PC-3 (cell line): ENCODE measurements around the gene ZNF488. TPM values are rescaled to one million over a fixed set of nuclear protein-coding genes. Genes with fewer than 3 reads are reported as not detected.

ENCODE experiments used
- ATAC-seq: fragments of 200-7000 bp; cut with Tn5 transposase; 2 replicates; pipeline ENCODE4 v1.9.1; 2020; ENCODE audit warnings: mild to moderate bottlenecking, moderate library complexity
- BruUV-seq: library from RNA; stranded (reverse); fragments of 400-500 nt; replicated peaks from 2 replicates; lab custom pipeline; 2021; lab: Mats Ljungman, UMichigan
- CTCF ChIA-PET: fragments of 300-600 bp; sonication (Branson Sonifier 250); formaldehyde crosslinking; loops from one replicate; lab custom pipeline; 2022; ENCODE audit warnings: antibody characterized with exemption; lab: Charles Lee
- POLR2A ChIA-PET: fragments of 300-600 bp; sonication (Branson Sonifier 250); formaldehyde crosslinking; loops from one replicate; lab custom pipeline; 2022; ENCODE audit warnings: antibody characterized with exemption; ENCODE audit not compliant: unreplicated experiment; lab: Charles Lee
- DNase-seq: peaks from one replicate; pipeline ENCODE4 v3.0.0-alpha.2; 2015
- H2AFZ ChIP-seq: fragments of 300-600 bp; sonication (generic); 2 replicates; pipeline ENCODE4 v1.6.0; 2016; ENCODE audit warnings: antibody characterized with exemption, low read length
- H3F3A ChIP-seq: fragments of 300-600 bp; sonication (generic); one replicate; pipeline ENCODE4 v1.6.0; 2017; ENCODE audit warnings: antibody characterized with exemption, low read length, control low read depth, mild to moderate bottlenecking; ENCODE audit not compliant: unreplicated experiment
- H3K27ac ChIP-seq: fragments of 300-600 bp; sonication (generic); 2 replicates; pipeline ENCODE4 v1.5.1; 2016; ENCODE audit warnings: mild to moderate bottlenecking, low read length
- H3K27me3 ChIP-seq: fragments of 300-600 bp; sonication (generic); 2 replicates; pipeline ENCODE4 v1.6.1; 2016; ENCODE audit warnings: low read length, mixed read lengths
- H3K36me3 ChIP-seq: fragments of 300-600 bp; sonication (generic); 2 replicates; pipeline ENCODE4 v1.6.1; 2016; ENCODE audit warnings: low read depth, mixed run types, low read length, mixed read lengths
- H3K4me1 ChIP-seq: fragments of 300-600 bp; sonication (generic); 2 replicates; pipeline ENCODE4 v1.5.1; 2016; ENCODE audit warnings: low read length; ENCODE audit not compliant: insufficient read depth
- H3K4me2 ChIP-seq: fragments of 300-600 bp; sonication (generic); 2 replicates; pipeline ENCODE4 v1.6.0; 2016; ENCODE audit warnings: low read length
- H3K4me3 ChIP-seq: fragments of 300-600 bp; sonication (generic); 2 replicates; pipeline ENCODE4 v1.5.1; 2016; ENCODE audit warnings: mild to moderate bottlenecking, low read length, mixed read lengths
- H3K79me2 ChIP-seq: fragments of 300-600 bp; sonication (generic); 2 replicates; pipeline ENCODE4 v1.6.1; 2017; ENCODE audit warnings: low read length, mixed read lengths
- H3K9ac ChIP-seq: fragments of 300-600 bp; sonication (generic); 2 replicates; pipeline ENCODE4 v1.6.0; 2016; ENCODE audit warnings: mild to moderate bottlenecking, low read length
- H3K9me2 ChIP-seq: fragments of 300-600 bp; sonication (generic); replicated peaks from 2 replicates; pipeline ENCODE4 v1.6.1; 2016; ENCODE audit warnings: mixed run types, low read length, mixed read lengths
- H3K9me3 ChIP-seq: fragments of 300-600 bp; sonication (generic); 2 replicates; pipeline ENCODE4 v1.6.1; 2016; ENCODE audit warnings: low read length, mixed read lengths
- H4K20me1 ChIP-seq: fragments of 300-600 bp; sonication (generic); 2 replicates; pipeline ENCODE4 v1.6.1; 2016; ENCODE audit warnings: low read length, mixed read lengths
- EZH2 ChIP-seq: fragments of 300-600 bp; sonication (generic); IDR thresholded peaks from one replicate; pipeline ENCODE4 v1.6.1; 2017; ENCODE audit warnings: antibody characterized with exemption, mild to moderate bottlenecking, low read length; ENCODE audit not compliant: unreplicated experiment
- EZH2phosphoT487 ChIP-seq: fragments of 300-600 bp; sonication (generic); IDR thresholded peaks from 2 replicates; pipeline ENCODE4 v1.6.1; 2018; ENCODE audit warnings: mild to moderate bottlenecking, antibody characterized with exemption, low read length, borderline replicate concordance
- intact Hi-C: fragments of 100-400 bp; cut with micrococcal nuclease; formaldehyde crosslinking; loops from 2 replicates; pipeline ENCODE4 v1.9.0; 2023
- total RNA-seq: library from RNA; depleted of rRNA; stranded (reverse); fragments of >200 nt; gene quantifications from 2 replicates; pipeline ENCODE4 v1.2.3, GENCODE V29; 2014
- TF ChIP-seq, protein P1 (sequence below): fragments of 300-600 bp; sonication (generic); conservative IDR thresholded peaks from 2 replicates; pipeline ENCODE4 v1.5.1; 2017; ENCODE audit warnings: antibody characterized with exemption, low read depth, mild to moderate bottlenecking, low read length

The ZNF488 gene
- total RNA-seq, 1 experiment from 2014 or later: 1.7 TPM

- no peak overlapping the region for H3K4me3 ChIP-seq
- no peaks in the 10 kb centered on the region for H3F3A ChIP-seq
- ChIA-PET POLR2A (no interaction called here), CTCF (no interaction called here)
- H3K79me2 ChIP-seq: no peaks in the 10 kb centered on the region
- TF ChIP-seq EZH2phosphoT487 (no peak), EZH2 (no peak)
- TF ChIP-seq, protein P1, sequence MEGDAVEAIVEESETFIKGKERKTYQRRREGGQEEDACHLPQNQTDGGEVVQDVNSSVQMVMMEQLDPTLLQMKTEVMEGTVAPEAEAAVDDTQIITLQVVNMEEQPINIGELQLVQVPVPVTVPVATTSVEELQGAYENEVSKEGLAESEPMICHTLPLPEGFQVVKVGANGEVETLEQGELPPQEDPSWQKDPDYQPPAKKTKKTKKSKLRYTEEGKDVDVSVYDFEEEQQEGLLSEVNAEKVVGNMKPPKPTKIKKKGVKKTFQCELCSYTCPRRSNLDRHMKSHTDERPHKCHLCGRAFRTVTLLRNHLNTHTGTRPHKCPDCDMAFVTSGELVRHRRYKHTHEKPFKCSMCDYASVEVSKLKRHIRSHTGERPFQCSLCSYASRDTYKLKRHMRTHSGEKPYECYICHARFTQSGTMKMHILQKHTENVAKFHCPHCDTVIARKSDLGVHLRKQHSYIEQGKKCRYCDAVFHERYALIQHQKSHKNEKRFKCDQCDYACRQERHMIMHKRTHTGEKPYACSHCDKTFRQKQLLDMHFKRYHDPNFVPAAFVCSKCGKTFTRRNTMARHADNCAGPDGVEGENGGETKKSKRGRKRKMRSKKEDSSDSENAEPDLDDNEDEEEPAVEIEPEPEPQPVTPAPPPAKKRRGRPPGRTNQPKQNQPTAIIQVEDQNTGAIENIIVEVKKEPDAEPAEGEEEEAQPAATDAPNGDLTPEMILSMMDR: no peak
- ATAC-seq: no peak
- no peak overlapping the region for H3K4me2 ChIP-seq
- no peaks in the 10 kb centered on the region for H4K20me1 ChIP-seq
- no TSS peak for BruUV-seq
- H3K4me1 ChIP-seq: peaks cover 4% of the 10 kb centered on the region; the same call in 1 of the 2 replicates
- H3K27me3 ChIP-seq: peaks cover 5% of the 10 kb centered on the region
- H3K27ac ChIP-seq: no peak overlapping the region
- intact Hi-C loops: no loop called here
- no peaks in the 10 kb centered on the region for H3K9me3 ChIP-seq
- H3K9ac ChIP-seq: no peak overlapping the region
- no peak overlapping the region for H2AFZ ChIP-seq
- H3K9me2 ChIP-seq: no peaks in the 10 kb centered on the region
- H3K36me3 ChIP-seq: no peaks in the 10 kb centered on the region
- DNase-seq: no peak
Observed at GRCh38 chr10:47331491-47331890, 52.6 kb downstream of the ZNF488 start.

DNA sequence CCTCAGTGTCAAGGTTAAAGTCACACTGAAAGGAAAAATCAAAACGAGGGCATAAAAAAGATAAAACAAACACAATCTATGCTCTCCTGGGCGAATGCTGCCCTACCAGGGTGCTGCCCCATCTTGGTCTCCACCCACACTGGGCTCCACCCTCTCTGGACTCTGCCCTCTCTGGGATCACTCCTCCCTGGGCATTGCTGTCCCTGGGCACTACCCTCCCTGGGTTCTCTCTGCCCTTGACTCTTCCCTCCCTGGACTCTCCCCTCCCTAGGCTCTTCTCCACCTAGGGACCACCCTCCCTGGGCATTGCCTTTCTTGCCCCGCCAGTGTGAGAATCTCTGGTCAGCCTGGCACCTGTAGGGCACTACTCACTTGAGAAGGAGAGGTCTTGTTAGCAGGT, 53.3 kb downstream of the ZNF488 start:
- Histone ChIP-seq H3K4me2 (no peak overlapping the region), H3K9me2 (no peaks in the 10 kb centered on the region), H3K9me3 (no peaks in the 10 kb centered on the region), H3K4me1 (peaks cover 9% of the 10 kb centered on the region; the same call in 1 of the 2 replicates), H3K36me3 (no peaks in the 10 kb centered on the region), H3F3A (no peaks in the 10 kb centered on the region), H3K4me3 (no peak overlapping the region), H3K27me3 (peaks cover 5% of the 10 kb centered on the region), H3K9ac (no peak overlapping the region), H3K79me2 (no peaks in the 10 kb centered on the region), H3K27ac (no peak overlapping the region), H4K20me1 (no peaks in the 10 kb centered on the region), H2AFZ (no peak overlapping the region)
- DNase-seq (no peak), ATAC-seq (no peak)
- intact Hi-C loops: no loop called here
- no TSS peak for BruUV-seq
- TF ChIP-seq, protein P1: no peak
- POLR2A ChIA-PET: no interaction called here
- CTCF ChIA-PET: no interaction called here

- intact Hi-C loops: no loop called here
- no TSS peak for BruUV-seq
- H3K27ac ChIP-seq: no peak overlapping the region
- H3K9me2 ChIP-seq: no peaks in the 10 kb centered on the region
- peaks cover 9% of the 10 kb centered on the region; the same call in 1 of the 2 replicates for H3K4me1 ChIP-seq
- H3K4me2 ChIP-seq: no peak overlapping the region
- H3K36me3 ChIP-seq: no peaks in the 10 kb centered on the region
- H3K27me3 ChIP-seq: peaks cover 5% of the 10 kb centered on the region
- ATAC-seq (no peak), DNase-seq (no peak)
- no peaks in the 10 kb centered on the region for H3K79me2 ChIP-seq
- H3K4me3 ChIP-seq: no peak overlapping the region
- TF ChIP-seq EZH2 (no peak), EZH2phosphoT487 (no peak)
- TF ChIP-seq, protein P1: no peak
- H3K9me3 ChIP-seq: no peaks in the 10 kb centered on the region
- H3K9ac ChIP-seq: no peak overlapping the region
- POLR2A ChIA-PET: no interaction called here
- no peak overlapping the region for H2AFZ ChIP-seq
- no peaks in the 10 kb centered on the region for H3F3A ChIP-seq
- H4K20me1 ChIP-seq: no peaks in the 10 kb centered on the region
- CTCF ChIA-PET: no interaction called here
Observed at GRCh38 chr10:47330366-47330765, 53.7 kb downstream of the ZNF488 start.
